Mesenchymal stem cell (in vitro differentiated cells and primary cell): ENCODE data around the gene TMEM37.

Experiments
- DNase-seq: peaks from one replicate; pipeline ENCODE4 v3.0.0-alpha.2; 2013
- H2AFZ ChIP-seq: one replicate; pipeline ENCODE4 v1.6.1; 2013; ENCODE audit warnings: low read depth, mild to moderate bottlenecking, control low read depth, inconsistent platforms, low read length, moderate library complexity
- H2AK5ac ChIP-seq: 2 replicates; pipeline ENCODE4 v1.6.1; 2013; ENCODE audit warnings: low read length, moderate library complexity, mild to moderate bottlenecking, inconsistent platforms; ENCODE audit not compliant: severe bottlenecking
- H2BK120ac ChIP-seq: one replicate; pipeline ENCODE4 v1.6.1; 2013; ENCODE audit warnings: low read depth, mild to moderate bottlenecking, inconsistent platforms, low read length, moderate library complexity
- H2BK12ac ChIP-seq, 2 experiments: one replicate each; pipeline ENCODE4 v1.6.1; 2013; ENCODE audit warnings: inconsistent platforms in 2 of 2, low read length in 2 of 2, mild to moderate bottlenecking in 2 of 2, moderate library complexity in 2 of 2, control low read depth in 1 of 2
- H2BK15ac ChIP-seq: one replicate; pipeline ENCODE4 v1.6.1; 2013; ENCODE audit warnings: mild to moderate bottlenecking, low read depth, inconsistent platforms; ENCODE audit not compliant: poor library complexity, severe bottlenecking
- H2BK5ac ChIP-seq: 2 replicates; pipeline ENCODE4 v1.6.1; 2013; ENCODE audit warnings: low read depth, mild to moderate bottlenecking, low read length, control low read depth, inconsistent platforms; ENCODE audit not compliant: poor library complexity, severe bottlenecking
- H3K14ac ChIP-seq, 2 experiments: one replicate each; pipeline ENCODE4 v1.6.1; 2013; ENCODE audit warnings: inconsistent platforms in 2 of 2, low read length in 2 of 2, control low read depth in 1 of 2, mild to moderate bottlenecking in 1 of 2, moderate library complexity in 1 of 2
- H3K18ac ChIP-seq, 2 experiments: one replicate each; pipeline ENCODE4 v1.6.1; 2013; ENCODE audit warnings: inconsistent platforms in 2 of 2, low read length in 2 of 2, control low read depth in 1 of 2, low read depth in 1 of 2, mild to moderate bottlenecking in 1 of 2
- H3K23ac ChIP-seq, 2 experiments: one replicate each; pipeline ENCODE4 v1.6.1; 2013; ENCODE audit warnings: inconsistent platforms in 2 of 2, low read length in 2 of 2, mild to moderate bottlenecking in 2 of 2, moderate library complexity in 2 of 2, control low read depth in 1 of 2
- H3K27ac ChIP-seq: 2 replicates; pipeline ENCODE4 v1.5.1; 2013; ENCODE audit warnings: mild to moderate bottlenecking, moderate library complexity, low read length, control low read depth, inconsistent platforms; ENCODE audit not compliant: poor library complexity, severe bottlenecking
- H3K27me3 ChIP-seq, 2 experiments: 2 replicates each; pipeline versions ENCODE4 v1.6.1 to v1.7.0; 2013; ENCODE audit warnings: low read length in 2 of 2, mild to moderate bottlenecking in 2 of 2, moderate library complexity in 2 of 2, control low read depth in 1 of 2, inconsistent platforms in 1 of 2; ENCODE audit not compliant: control insufficient read depth in 1 of 2, insufficient read depth in 1 of 2
- H3K36me3 ChIP-seq, 2 experiments: 2 replicates each; pipeline versions ENCODE4 v1.6.1 to v1.7.0; 2013; ENCODE audit warnings: low read length in 2 of 2, control low read depth in 1 of 2, inconsistent platforms in 1 of 2, low read depth in 1 of 2, mild to moderate bottlenecking in 1 of 2; ENCODE audit not compliant: insufficient read depth in 2 of 2, control insufficient read depth in 1 of 2
- H3K4ac ChIP-seq, 2 experiments: one replicate each; pipeline ENCODE4 v1.6.1; 2013; ENCODE audit warnings: inconsistent platforms in 2 of 2, low read length in 2 of 2, mild to moderate bottlenecking in 2 of 2, moderate library complexity in 2 of 2, control low read depth in 1 of 2, low read depth in 1 of 2
- H3K4me1 ChIP-seq: 2 replicates; pipeline ENCODE4 v1.6.1; 2013; ENCODE audit warnings: low read depth, low read length, control low read depth; ENCODE audit not compliant: control insufficient read depth, insufficient read depth
- H3K4me2 ChIP-seq: 2 replicates; pipeline ENCODE4 v1.6.1; 2013; ENCODE audit warnings: low read length, mild to moderate bottlenecking, inconsistent platforms; ENCODE audit not compliant: poor library complexity, severe bottlenecking
- H3K4me3 ChIP-seq, 2 experiments: 2 replicates each; pipeline versions ENCODE4 v1.5.1 to v1.7.0; 2013; ENCODE audit warnings: low read length in 2 of 2, mild to moderate bottlenecking in 2 of 2, control low read depth in 1 of 2, low read depth in 1 of 2; ENCODE audit not compliant: insufficient read depth in 1 of 2
- H3K79me1 ChIP-seq: replicated peaks from 2 replicates; pipeline ENCODE4 v1.6.1; 2013; ENCODE audit warnings: mild to moderate bottlenecking, control low read depth, low read length, inconsistent platforms; ENCODE audit not compliant: poor library complexity, severe bottlenecking
- H3K9ac ChIP-seq: 2 replicates; pipeline ENCODE4 v1.7.0; 2013; ENCODE audit warnings: mild to moderate bottlenecking, low read length, moderate library complexity
- H3K9me3 ChIP-seq: 2 replicates; pipeline ENCODE4 v1.7.0; 2013; ENCODE audit warnings: mild to moderate bottlenecking, low read length; ENCODE audit not compliant: control insufficient read depth
- H4K8ac ChIP-seq: one replicate; pipeline ENCODE4 v1.6.1; 2013; ENCODE audit warnings: inconsistent platforms, mild to moderate bottlenecking, low read length, moderate library complexity
- H4K91ac ChIP-seq: one replicate; pipeline ENCODE4 v1.6.1; 2013; ENCODE audit warnings: mild to moderate bottlenecking, low read length, inconsistent platforms
- WGBS: methylation state at CpG from one replicate; pipeline ENCODE4 v1.1.7; 2013; ENCODE audit warnings: mixed read lengths; 5-methylcytosine and 5-hydroxymethylcytosine counted together

TMEM37 gene

DNA sequence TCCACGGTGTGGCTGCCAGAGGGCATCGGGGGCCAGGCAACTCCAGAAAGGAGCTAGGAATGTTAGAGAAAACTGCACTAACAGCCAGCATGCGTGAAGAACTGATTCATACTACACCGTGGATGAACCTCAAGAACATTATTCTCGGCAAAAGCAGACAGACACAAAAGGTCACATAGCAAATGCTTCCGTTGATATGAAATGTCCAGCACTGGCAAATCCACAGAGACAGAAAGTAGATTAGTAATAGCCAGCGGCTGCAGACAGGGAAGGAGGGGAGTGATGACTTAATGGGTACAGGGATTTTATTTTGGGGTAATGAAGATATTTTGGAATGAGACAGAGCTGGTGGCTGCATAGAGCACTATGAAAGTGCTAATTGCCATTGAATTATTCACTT lies 55.2 kb downstream of the TMEM37 start:
- no peaks in the 10 kb centered on the region for H3K36me3 ChIP-seq
- H3K4ac ChIP-seq, result no peak overlapping the region
- no peak overlapping the region for H3K14ac ChIP-seq
- H3K9ac ChIP-seq, result no peak overlapping the region
- no peak overlapping the region for H3K4me2 ChIP-seq
- H3K4me1 ChIP-seq, result peaks cover 73% of the 10 kb centered on the region
- H2AFZ ChIP-seq, result no peak overlapping the region
- H2BK15ac ChIP-seq, result no peak overlapping the region
- H4K8ac ChIP-seq, result no peak overlapping the region
- H2BK5ac ChIP-seq, result no peak overlapping the region
- H3K9me3 ChIP-seq, result no peaks in the 10 kb centered on the region
- H3K79me1 ChIP-seq, result peaks cover 1% of the 10 kb centered on the region
- no peak overlapping the region for H2AK5ac ChIP-seq
- no peak overlapping the region for H3K4me3 ChIP-seq
- H3K23ac ChIP-seq, result no peak overlapping the region
- H2BK12ac ChIP-seq, result no peak overlapping the region
- H3K27me3 ChIP-seq, result peaks cover 0 to 70% of the 10 kb centered on the region in 2 experiments
- H4K91ac ChIP-seq, result no peak overlapping the region
- DNase-seq, result no peak
- H2BK120ac ChIP-seq, result no peak overlapping the region
- H3K18ac ChIP-seq, result no peak overlapping the region
- peak overlapping the region; percentile 61 for H3K27ac ChIP-seq
- 80% methylated on average over 7 of the region's 7 CpGs for WGBS

DNA sequence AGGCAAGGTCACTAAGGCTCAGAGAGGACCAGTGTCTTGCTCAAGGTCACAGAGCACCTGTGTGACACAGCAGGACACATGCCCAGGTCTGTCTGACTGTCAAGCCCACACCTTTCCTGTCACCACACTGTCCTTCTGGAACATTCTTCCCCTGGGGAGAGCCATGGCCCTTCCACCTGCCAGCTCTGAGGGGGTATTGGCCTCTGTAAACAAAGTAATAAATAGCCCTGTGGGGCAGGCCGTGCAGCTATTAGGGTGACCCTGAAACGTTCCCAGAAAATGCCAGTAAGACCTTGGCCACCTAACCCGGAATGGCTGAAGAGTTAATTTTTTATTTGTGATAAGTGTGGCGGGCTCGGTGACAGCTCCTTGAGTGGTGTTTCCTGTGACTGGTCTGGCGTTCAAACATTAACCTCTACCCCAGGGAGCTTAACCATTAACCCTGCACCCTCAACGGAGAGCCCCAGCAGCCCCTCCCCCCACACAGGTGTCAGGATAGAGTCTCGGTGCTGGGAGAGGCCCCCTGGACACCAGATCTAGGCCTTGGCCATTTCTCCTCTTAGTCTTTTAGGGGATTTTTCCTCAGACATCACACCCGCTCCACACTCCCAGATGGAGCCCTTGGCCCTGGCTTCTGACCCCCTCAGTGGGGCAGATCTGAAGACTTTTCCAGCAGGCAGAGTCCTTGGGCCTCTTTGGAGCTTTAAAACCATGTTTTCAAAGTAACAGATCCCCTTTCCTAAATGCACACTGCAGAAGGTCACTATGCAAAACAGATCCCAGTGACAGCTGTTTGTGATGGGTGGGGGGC lies 56.0 kb downstream of the TMEM37 start:
- no peak overlapping the region for H4K8ac ChIP-seq
- peak overlapping the region; percentile 37 for H3K4me2 ChIP-seq
- H2BK15ac ChIP-seq, result no peak overlapping the region
- no peak for DNase-seq
- peak overlapping the region; percentile 61 for H3K27ac ChIP-seq
- H3K9me3 ChIP-seq, result no peaks in the 10 kb centered on the region
- no peak overlapping the region for H3K18ac ChIP-seq
- WGBS, result 34% methylated on average over 9 of the region's 9 CpGs
- no peak overlapping the region for H3K4ac ChIP-seq
- peaks cover 1% of the 10 kb centered on the region for H3K79me1 ChIP-seq
- H2AFZ ChIP-seq, result no peak overlapping the region
- H2BK5ac ChIP-seq, result peak overlapping the region; percentile 54
- no peak overlapping the region for H3K14ac ChIP-seq
- peak overlapping the region; percentile 85 for H2AK5ac ChIP-seq
- H2BK120ac ChIP-seq, result no peak overlapping the region
- H3K27me3 ChIP-seq, result peaks cover 0 to 62% of the 10 kb centered on the region in 2 experiments
- H3K36me3 ChIP-seq, result no peaks in the 10 kb centered on the region
- peaks cover 69% of the 10 kb centered on the region for H3K4me1 ChIP-seq
- no peak overlapping the region for H2BK12ac ChIP-seq
- H3K4me3 ChIP-seq, result no peak overlapping the region
- H3K9ac ChIP-seq, result no peak overlapping the region
- no peak overlapping the region for H4K91ac ChIP-seq
- peak overlapping the region in 1 of 2 experiments; percentile 51 for H3K23ac ChIP-seq
